GM21576 (cell line): ENCODE measurements around the gene UBE2D1.

Source experiments
- ATAC-seq: cut with Tn5 transposase; IDR thresholded peaks from one replicate; pipeline ENCODE4 v1.9.1; 2021; ENCODE audit warnings: mild to moderate bottlenecking, moderate library complexity; ENCODE audit not compliant: unreplicated experiment

The UBE2D1 gene

GRCh38 chr10:58334817-58335305 is at the start of gene UBE2D1:
Gene UBE2D1 (plus strand): TSS chr10:58335006. CDS start chr10:58335202, 196 bp downstream.
- peak; percentile 95 for ATAC-seq

- ATAC-seq: peak; percentile 91
These were observed 43.1 kb upstream of the UBE2D1 start for GRCh38 chr10:58291538-58292174.

GRCh38 chr10:58293989-58294388 is 40.8 kb upstream of the UBE2D1 start:
- ATAC-seq: no peak

- ATAC-seq: peak; percentile 89
These were observed 35.2 kb upstream of the UBE2D1 start for GRCh38 chr10:58299580-58299979.

GRCh38 chr10:58300676-58301075 is 34.1 kb upstream of the UBE2D1 start:
- ATAC-seq: no peak

GRCh38 chr10:58302254-58302653 is 32.6 kb upstream of the UBE2D1 start:
- ATAC-seq: no peak

- ATAC-seq: no peak
These were observed 30.6 kb upstream of the UBE2D1 start for GRCh38 chr10:58304099-58304633.

- no peak for ATAC-seq
These were observed 29.0 kb upstream of the UBE2D1 start for GRCh38 chr10:58305821-58306220.

- ATAC-seq: no peak
These were observed 27.1 kb upstream of the UBE2D1 start for GRCh38 chr10:58307676-58308075.

GRCh38 chr10:58311026-58311425 is 23.8 kb upstream of the UBE2D1 start:
- no peak for ATAC-seq

- no peak for ATAC-seq
These were observed 17.9 kb upstream of the UBE2D1 start for GRCh38 chr10:58316874-58317273.

GRCh38 chr10:58318346-58318745 is 16.5 kb upstream of the UBE2D1 start:
- no peak for ATAC-seq

- no peak for ATAC-seq
These were observed 15.2 kb upstream of the UBE2D1 start for GRCh38 chr10:58319599-58319998.

GRCh38 chr10:58320351-58321049 is 14.3 kb upstream of the UBE2D1 start:
- ATAC-seq: no peak

- ATAC-seq: no peak
These were observed 12.6 kb upstream of the UBE2D1 start for GRCh38 chr10:58322072-58322834.

GRCh38 chr10:58322835-58323209 is 12.0 kb upstream of the UBE2D1 start:
- no peak for ATAC-seq

- ATAC-seq: no peak
These were observed 7.8 kb upstream of the UBE2D1 start for GRCh38 chr10:58326967-58327381.

GRCh38 chr10:58328233-58328632 is 6.6 kb upstream of the UBE2D1 start:
- ATAC-seq: no peak

GRCh38 chr10:58330431-58330830 is 4.4 kb upstream of the UBE2D1 start:
- no peak for ATAC-seq

- no peak for ATAC-seq
These were observed 3.2 kb upstream of the UBE2D1 start for GRCh38 chr10:58331646-58332045.

- ATAC-seq: peak; percentile 40
These were observed 650 bp downstream of the UBE2D1 start for GRCh38 chr10:58335306-58336005.
